Measurements from ENCODE around the gene HSPB6.

HSPB6 gene

GRCh38 chr19:35716801-35717664, 39.8 kb downstream of the HSPB6 start:
- Histone ChIP-seq H3K4me2 (peak overlapping the region; percentile 96), H2AFZ (ENCODE audit: low read depth) (peak overlapping the region; percentile 94), H4K20me1 (ENCODE audit: insufficient read depth) (no peaks in the 10 kb centered on the region), H3K4me1 (ENCODE audit: low read depth, poor library complexity, severe bottlenecking) (peaks cover 15% of the 10 kb centered on the region), H3K9ac (peak overlapping the region; percentile 61; the same call in 1 of the 2 replicates), H3K79me2 (ENCODE audit: insufficient read depth, low read depth) (peaks cover 21% of the 10 kb centered on the region), H3K36me3 (ENCODE audit: insufficient read depth) (no peaks in the 10 kb centered on the region), H3K4me3 (IDR thresholded peaks at IDR 0.05; ENCODE audit: insufficient read depth, low read depth, low read length) (no peak overlapping the region), H3K27ac (peak overlapping the region; percentile 47), H3K27me3 (ENCODE audit: insufficient read depth, low read depth) (peaks cover 10% of the 10 kb centered on the region; the same call in 1 of the 2 replicates)
- peak; percentile 84 for TF ChIP-seq CTCF (conservative IDR thresholded peaks at IDR 0.05; ENCODE audit: low read depth, low read length)

DNA sequence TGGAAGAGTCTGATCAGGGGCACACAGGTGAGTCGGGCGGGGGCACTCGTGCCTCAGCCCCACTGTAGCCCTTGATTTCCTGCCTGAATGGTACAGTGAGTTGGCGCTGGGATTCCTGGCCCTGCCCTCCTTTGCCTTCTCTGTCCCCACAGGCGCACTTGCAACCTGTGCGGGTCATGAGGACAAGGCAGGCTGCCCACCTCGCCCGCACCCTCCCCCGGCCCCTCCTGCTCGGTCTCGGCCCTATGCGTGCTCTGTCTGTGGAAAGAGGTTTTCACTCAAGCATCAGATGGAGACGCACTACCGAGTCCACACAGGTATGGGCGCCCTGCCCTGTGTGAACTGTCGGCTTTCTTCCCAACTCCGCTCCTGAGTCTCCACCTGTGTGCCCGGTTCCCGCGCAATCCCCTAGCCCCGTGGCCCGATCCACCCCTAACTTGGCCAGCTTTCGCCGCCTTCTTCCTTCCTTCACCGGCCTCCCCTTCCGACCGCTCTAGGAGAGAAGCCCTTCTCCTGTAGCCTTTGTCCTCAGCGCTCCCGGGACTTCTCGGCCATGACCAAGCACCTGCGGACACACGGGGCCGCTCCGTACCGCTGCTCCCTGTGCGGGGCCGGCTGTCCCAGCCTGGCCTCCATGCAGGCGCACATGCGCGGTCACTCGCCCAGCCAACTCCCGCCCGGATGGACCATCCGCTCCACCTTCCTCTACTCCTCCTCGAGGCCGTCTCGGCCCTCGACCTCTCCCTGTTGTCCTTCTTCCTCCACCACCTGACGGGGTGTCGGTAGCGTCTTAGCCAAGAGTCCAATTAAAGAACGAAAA, 40.6 kb downstream of the HSPB6 start:
- Histone ChIP-seq H3K4me1 (ENCODE audit: low read depth, poor library complexity, severe bottlenecking) (peaks cover 15% of the 10 kb centered on the region), H3K27me3 (ENCODE audit: insufficient read depth, low read depth) (peaks cover 10% of the 10 kb centered on the region; the same call in 1 of the 2 replicates), H3K9ac (peak overlapping the region; percentile 61; the same call in 1 of the 2 replicates), H4K20me1 (ENCODE audit: insufficient read depth) (no peaks in the 10 kb centered on the region), H3K4me3 (IDR thresholded peaks at IDR 0.05; ENCODE audit: insufficient read depth, low read depth, low read length) (no peak overlapping the region), H3K79me2 (ENCODE audit: insufficient read depth, low read depth) (peaks cover 21% of the 10 kb centered on the region), H3K27ac (peak overlapping the region; percentile 47), H2AFZ (ENCODE audit: low read depth) (peak overlapping the region; percentile 94), H3K36me3 (ENCODE audit: insufficient read depth) (no peaks in the 10 kb centered on the region), H3K4me2 (peak overlapping the region; percentile 96)
- no peak for TF ChIP-seq CTCF (conservative IDR thresholded peaks at IDR 0.05; ENCODE audit: low read depth, low read length)

DNA sequence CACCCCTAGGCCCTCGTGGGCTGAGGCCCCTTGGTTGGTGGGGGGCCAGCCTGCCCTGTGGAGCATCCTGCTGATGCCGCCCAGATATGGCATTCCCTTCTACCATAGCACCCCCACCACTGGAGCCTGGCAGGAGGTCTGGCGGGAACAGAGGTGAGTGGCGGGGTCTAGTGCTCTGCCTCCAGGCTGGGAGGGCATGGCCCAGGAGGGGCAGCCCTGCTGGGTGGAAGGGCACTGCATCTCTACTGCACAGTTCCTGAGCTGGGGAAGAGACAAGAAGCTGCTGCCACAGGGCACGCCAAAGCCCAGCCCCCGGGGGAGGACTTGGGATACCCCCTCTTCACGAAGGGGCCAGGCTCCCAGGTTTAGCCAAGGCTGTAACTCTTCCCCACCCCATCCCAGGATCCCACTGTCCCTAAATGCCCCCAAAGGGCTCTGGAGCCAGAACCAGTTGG, 41.4 kb downstream of the HSPB6 start:
- Histone ChIP-seq H2AFZ (ENCODE audit: low read depth) (peak overlapping the region; percentile 94; the same call in 1 of the 2 replicates), H3K9ac (no peak overlapping the region), H3K4me1 (ENCODE audit: low read depth, poor library complexity, severe bottlenecking) (peaks cover 15% of the 10 kb centered on the region), H3K27ac (no peak overlapping the region), H3K4me3 (IDR thresholded peaks at IDR 0.05; ENCODE audit: insufficient read depth, low read depth, low read length) (no peak overlapping the region), H3K27me3 (ENCODE audit: insufficient read depth, low read depth) (peaks cover 10% of the 10 kb centered on the region; the same call in 1 of the 2 replicates), H3K79me2 (ENCODE audit: insufficient read depth, low read depth) (peaks cover 21% of the 10 kb centered on the region), H3K4me2 (peak overlapping the region; percentile 96; the same call in 1 of the 2 replicates), H3K36me3 (ENCODE audit: insufficient read depth) (no peaks in the 10 kb centered on the region), H4K20me1 (ENCODE audit: insufficient read depth) (no peaks in the 10 kb centered on the region)
- TF ChIP-seq CTCF (conservative IDR thresholded peaks at IDR 0.05; ENCODE audit: low read depth, low read length) = no peak

GRCh38 chr19:35714601-35715354, 42.1 kb downstream of the HSPB6 start:
- Histone ChIP-seq H3K4me2 (no peak overlapping the region), H3K27me3 (ENCODE audit: insufficient read depth, low read depth) (peaks cover 10% of the 10 kb centered on the region; the same call in 1 of the 2 replicates), H3K36me3 (ENCODE audit: insufficient read depth) (no peaks in the 10 kb centered on the region), H4K20me1 (ENCODE audit: insufficient read depth) (no peaks in the 10 kb centered on the region), H3K4me3 (IDR thresholded peaks at IDR 0.05; ENCODE audit: insufficient read depth, low read depth, low read length) (no peak overlapping the region), H2AFZ (ENCODE audit: low read depth) (no peak overlapping the region), H3K27ac (no peak overlapping the region), H3K79me2 (ENCODE audit: insufficient read depth, low read depth) (peaks cover 17% of the 10 kb centered on the region), H3K4me1 (ENCODE audit: low read depth, poor library complexity, severe bottlenecking) (peaks cover 15% of the 10 kb centered on the region), H3K9ac (no peak overlapping the region)
- no peak for TF ChIP-seq CTCF (conservative IDR thresholded peaks at IDR 0.05; ENCODE audit: low read depth, low read length)

Measured in KMS-11 (cell line).